Osteoblast (primary cell): Measurements from ENCODE around the gene RIMBP2. TPM values are rescaled to one million over a fixed set of nuclear protein-coding genes. Genes with fewer than 3 reads are reported as not detected.

ENCODE experiments used
- DNase-seq: peaks from one replicate; pipeline ENCODE4 v3.0.0; 2011; ENCODE audit warnings: low spot score, mixed read lengths; ENCODE audit not compliant: insufficient read length; ENCODE audit errors: missing footprints
- H2AFZ ChIP-seq: 2 replicates; pipeline ENCODE4 v1.6.0; 2011; ENCODE audit warnings: mild to moderate bottlenecking, low read length
- H3K27ac ChIP-seq: 2 replicates; pipeline ENCODE4 v1.5.1; 2011; ENCODE audit warnings: mild to moderate bottlenecking, low read depth, low read length, moderate library complexity
- H3K27me3 ChIP-seq: 2 replicates; pipeline ENCODE4 v1.6.0; 2012; ENCODE audit warnings: mild to moderate bottlenecking, control low read depth, inconsistent platforms, low read length, moderate library complexity; ENCODE audit not compliant: insufficient read depth
- H3K36me3 ChIP-seq: 2 replicates; pipeline ENCODE4 v1.5.1; 2011; ENCODE audit warnings: mild to moderate bottlenecking, low read length, control low read depth, moderate library complexity; ENCODE audit not compliant: insufficient read depth
- H3K4me1 ChIP-seq: 2 replicates; pipeline ENCODE4 v1.5.1; 2011; ENCODE audit warnings: mild to moderate bottlenecking, low read length, control low read depth, moderate library complexity; ENCODE audit not compliant: insufficient read depth
- H3K4me2 ChIP-seq: 2 replicates; pipeline ENCODE4 v1.6.0; 2011; ENCODE audit warnings: mild to moderate bottlenecking, low read length; ENCODE audit not compliant: insufficient read depth
- H3K4me3 ChIP-seq: fragments of 200-600 bp; sonication (generic); 3 replicates; pipeline ENCODE4 v1.5.1; 2012; ENCODE audit warnings: mild to moderate bottlenecking, low read length, inconsistent platforms; ENCODE audit not compliant: insufficient read depth
- H3K79me2 ChIP-seq: 2 replicates; pipeline ENCODE4 v1.6.0; 2012; ENCODE audit warnings: mild to moderate bottlenecking, low read length, control low read depth, inconsistent platforms; ENCODE audit not compliant: insufficient read depth
- H3K9me3 ChIP-seq: 2 replicates; pipeline ENCODE4 v1.5.1; 2011; ENCODE audit warnings: low read depth, low read length, control low read depth
- H4K20me1 ChIP-seq: 2 replicates; pipeline ENCODE4 v1.6.0; 2012; ENCODE audit warnings: mild to moderate bottlenecking, low read length, control low read depth; ENCODE audit not compliant: insufficient read depth
- total RNA-seq: library from RNA; depleted of rRNA; stranded (reverse); fragments of >200 nt; gene quantifications from 2 replicates; pipeline ENCODE4 v1.2.3, GENCODE V29; 2012
- TF ChIP-seq, protein P1 (sequence below): IDR thresholded peaks from 2 replicates; pipeline ENCODE4 v1.5.1; 2011; ENCODE audit warnings: mild to moderate bottlenecking, low read depth, low read length, moderate library complexity; ENCODE audit errors: extremely low read depth

Gene RIMBP2
- total RNA-seq, 1 donor: not detected

DNA sequence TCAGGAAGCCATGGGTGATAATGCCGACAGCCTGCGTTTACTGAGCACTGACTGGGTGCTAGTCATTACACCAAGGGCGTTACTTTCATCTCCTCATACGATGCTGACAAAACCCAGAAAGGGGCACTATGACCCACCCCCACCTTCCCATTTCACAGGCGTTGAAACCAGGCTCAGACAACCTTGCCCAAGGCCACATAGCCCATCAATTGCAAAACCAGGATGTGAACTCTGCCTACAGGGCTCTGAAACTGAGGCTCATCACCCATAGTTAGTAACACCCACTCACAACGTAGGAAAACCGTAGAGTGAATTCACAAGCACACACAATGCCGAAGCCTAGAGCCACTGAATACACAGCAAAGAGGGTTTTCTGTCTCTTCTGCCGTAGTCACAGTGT, 119.9 kb downstream of the RIMBP2 start:
- no peak overlapping the region for H3K27ac ChIP-seq
- no peaks in the 10 kb centered on the region for H4K20me1 ChIP-seq
- peaks cover 3% of the 10 kb centered on the region for H3K9me3 ChIP-seq
- TF ChIP-seq, protein P1, sequence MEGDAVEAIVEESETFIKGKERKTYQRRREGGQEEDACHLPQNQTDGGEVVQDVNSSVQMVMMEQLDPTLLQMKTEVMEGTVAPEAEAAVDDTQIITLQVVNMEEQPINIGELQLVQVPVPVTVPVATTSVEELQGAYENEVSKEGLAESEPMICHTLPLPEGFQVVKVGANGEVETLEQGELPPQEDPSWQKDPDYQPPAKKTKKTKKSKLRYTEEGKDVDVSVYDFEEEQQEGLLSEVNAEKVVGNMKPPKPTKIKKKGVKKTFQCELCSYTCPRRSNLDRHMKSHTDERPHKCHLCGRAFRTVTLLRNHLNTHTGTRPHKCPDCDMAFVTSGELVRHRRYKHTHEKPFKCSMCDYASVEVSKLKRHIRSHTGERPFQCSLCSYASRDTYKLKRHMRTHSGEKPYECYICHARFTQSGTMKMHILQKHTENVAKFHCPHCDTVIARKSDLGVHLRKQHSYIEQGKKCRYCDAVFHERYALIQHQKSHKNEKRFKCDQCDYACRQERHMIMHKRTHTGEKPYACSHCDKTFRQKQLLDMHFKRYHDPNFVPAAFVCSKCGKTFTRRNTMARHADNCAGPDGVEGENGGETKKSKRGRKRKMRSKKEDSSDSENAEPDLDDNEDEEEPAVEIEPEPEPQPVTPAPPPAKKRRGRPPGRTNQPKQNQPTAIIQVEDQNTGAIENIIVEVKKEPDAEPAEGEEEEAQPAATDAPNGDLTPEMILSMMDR: no peak
- DNase-seq: peak; percentile 76
- no peaks in the 10 kb centered on the region for H3K36me3 ChIP-seq
- H3K4me1 ChIP-seq: no peaks in the 10 kb centered on the region
- no peak overlapping the region for H3K4me3 ChIP-seq
- H3K4me2 ChIP-seq: no peak overlapping the region
- no peaks in the 10 kb centered on the region for H3K27me3 ChIP-seq
- no peaks in the 10 kb centered on the region for H3K79me2 ChIP-seq
- H2AFZ ChIP-seq: no peak overlapping the region

DNA sequence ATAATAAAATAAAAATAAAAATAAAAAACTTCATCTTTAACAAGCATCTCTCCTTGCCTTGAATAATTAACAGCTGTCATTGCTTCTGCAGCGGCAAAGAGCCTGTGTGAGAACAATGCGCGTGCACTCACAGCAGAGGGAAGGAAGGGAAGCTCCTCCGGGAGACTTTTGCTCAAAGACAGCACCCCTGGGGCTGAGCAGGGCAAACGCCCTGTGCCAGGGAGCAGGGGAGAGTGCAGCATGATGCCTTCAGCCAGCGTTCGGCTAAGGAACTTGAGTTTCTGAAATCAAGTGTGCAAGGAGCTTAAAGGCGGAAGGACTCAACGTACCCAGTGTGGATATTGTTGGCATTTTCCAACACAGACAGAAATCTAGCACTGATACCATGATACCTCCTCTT, 120.5 kb downstream of the RIMBP2 start:
- TF ChIP-seq, protein P1: no peak
- H3K4me3 ChIP-seq: no peak overlapping the region
- no peak for DNase-seq
- H3K4me2 ChIP-seq: no peak overlapping the region
- H3K4me1 ChIP-seq: no peaks in the 10 kb centered on the region
- H3K27me3 ChIP-seq: no peaks in the 10 kb centered on the region
- H4K20me1 ChIP-seq: no peaks in the 10 kb centered on the region
- no peak overlapping the region for H2AFZ ChIP-seq
- H3K9me3 ChIP-seq: peaks cover 3% of the 10 kb centered on the region
- H3K36me3 ChIP-seq: no peaks in the 10 kb centered on the region
- H3K79me2 ChIP-seq: no peaks in the 10 kb centered on the region
- H3K27ac ChIP-seq: no peak overlapping the region

DNA sequence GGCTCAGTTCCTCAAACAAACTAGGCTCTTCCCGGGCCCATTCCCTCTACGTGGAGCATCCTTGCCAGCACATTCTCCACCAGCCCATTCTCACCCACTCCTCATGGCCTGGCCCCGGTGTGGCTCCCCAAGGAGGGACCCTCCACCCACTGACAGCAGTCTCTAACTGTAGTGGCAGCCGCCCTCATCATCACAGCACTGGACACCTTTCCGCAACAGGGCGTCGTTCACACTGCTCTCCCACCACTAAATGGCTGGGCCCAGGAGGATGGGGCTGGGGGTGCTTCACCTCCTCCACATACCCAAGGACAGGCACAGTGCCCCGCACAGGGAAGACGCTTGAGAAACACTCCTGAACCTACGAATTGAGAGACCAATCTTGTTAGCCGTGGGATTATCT, 123.0 kb downstream of the RIMBP2 start:
- H2AFZ ChIP-seq: no peak overlapping the region
- no peak overlapping the region for H3K4me2 ChIP-seq

DNA sequence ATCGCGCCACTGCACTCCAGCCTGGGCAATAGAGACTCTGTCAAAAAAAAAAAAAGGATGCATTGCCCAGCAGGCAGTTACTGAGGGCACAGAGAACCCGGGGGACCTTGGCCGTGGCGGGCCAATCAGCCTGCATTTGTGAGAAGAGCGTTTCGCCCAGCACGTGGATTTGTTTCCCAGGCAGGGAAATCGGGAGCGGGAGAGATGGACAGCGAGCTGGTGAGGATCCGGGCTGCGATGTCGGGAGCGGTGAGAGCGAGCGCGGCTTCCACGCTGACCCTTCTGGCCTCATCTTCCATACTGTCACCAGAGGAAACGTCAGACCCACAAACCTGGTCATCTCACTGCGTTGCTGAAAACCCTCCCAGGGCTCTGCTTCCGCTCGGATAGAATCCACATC, 123.5 kb downstream of the RIMBP2 start:
- DNase-seq: no peak
- Histone ChIP-seq H3K79me2 (no peaks in the 10 kb centered on the region), H3K27ac (no peak overlapping the region), H4K20me1 (no peaks in the 10 kb centered on the region), H3K27me3 (no peaks in the 10 kb centered on the region), H3K4me2 (no peak overlapping the region), H3K36me3 (no peaks in the 10 kb centered on the region), H2AFZ (no peak overlapping the region), H3K4me1 (no peaks in the 10 kb centered on the region), H3K9me3 (peaks cover 6% of the 10 kb centered on the region), H3K4me3 (no peak overlapping the region)
- TF ChIP-seq, protein P1: no peak

More for the DNA sequence above, 123.0 kb downstream of the RIMBP2 start:
- Histone ChIP-seq H3K36me3 (no peaks in the 10 kb centered on the region), H3K79me2 (no peaks in the 10 kb centered on the region), H4K20me1 (no peaks in the 10 kb centered on the region), H3K27ac (no peak overlapping the region), H3K4me1 (no peaks in the 10 kb centered on the region), H3K27me3 (no peaks in the 10 kb centered on the region), H3K4me3 (no peak overlapping the region), H3K9me3 (peaks cover 6% of the 10 kb centered on the region)
- DNase-seq: no peak
- TF ChIP-seq, protein P1: no peak
